SK-N-SH treated with all-trans-retinoic acid at 6 μM for 48 hours (cell line): ENCODE measurements around the gene LRRC75A.

Source experiments
- ARNTL ChIP-seq: fragments of 450-650 bp; formaldehyde crosslinking; IDR thresholded peaks from 2 replicates; pipeline ENCODE4 v1.5.0; 2020; ENCODE audit warnings: low read depth, mild to moderate bottlenecking, moderate library complexity, borderline replicate concordance
- ZC3H10 ChIP-seq: fragments of 250-450 bp; sonication (Bioruptor Pico); IDR thresholded peaks from 2 replicates; pipeline ENCODE4 v1.5.1; 2021; ENCODE audit warnings: mild to moderate bottlenecking, moderate library complexity
- ZFP30 ChIP-seq: fragments of 450-650 bp; formaldehyde crosslinking; IDR thresholded peaks from 2 replicates; pipeline ENCODE4 v1.5.0; 2022; ENCODE audit warnings: mild to moderate bottlenecking, moderate library complexity

- no peak for TF ChIP-seq ZFP30 (CRISPR knock-in tag)
- no peak for TF ChIP-seq ZC3H10 (CRISPR knock-in tag)
- TF ChIP-seq ARNTL: no peak
These were observed 37.9 kb upstream of the LRRC75A start for GRCh38 chr17:16529906-16530305.
